ENCODE results near the gene ATG9A.

DNA sequence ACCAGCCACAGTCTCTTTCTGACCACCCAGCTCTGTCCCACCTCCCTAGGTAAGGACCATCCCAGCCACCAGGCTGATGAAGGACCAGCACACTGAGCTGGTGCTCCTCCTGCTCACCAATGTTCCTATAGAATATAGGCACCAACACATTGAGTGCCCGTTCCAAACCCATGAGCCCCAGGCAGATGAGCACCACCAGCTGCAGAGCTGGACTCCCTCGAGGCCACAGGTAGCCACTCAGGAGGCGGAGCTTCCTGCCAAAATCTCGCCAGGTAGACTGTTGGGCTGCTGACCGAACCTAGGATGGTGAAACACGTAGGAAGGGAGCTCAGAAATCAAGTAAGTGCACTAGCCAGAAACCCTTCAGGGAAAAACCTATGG is 12.9 kb downstream of the ATG9A start:
- TF ChIP-seq CEBPB (IDR thresholded peaks at IDR 0.05; ENCODE audit: low read depth, low read length) (no peak), TCF12 (IDR thresholded peaks at IDR 0.05; ENCODE audit: low read depth, low read length) (no peak), YY1 (IDR thresholded peaks at IDR 0.05; ENCODE audit: low read depth, low read length) (no peak), ZNF274 (IDR thresholded peaks at IDR 0.05; ENCODE audit: borderline replicate concordance, extremely low read depth, low read length) (no peak), BACH1 (IDR thresholded peaks at IDR 0.05; ENCODE audit: low read length) (no peak), SP1 (IDR thresholded peaks at IDR 0.05; ENCODE audit: low read depth, low read length) (no peak), KDM4A (IDR thresholded peaks at IDR 0.05; ENCODE audit: low read depth, low read length, severe bottlenecking) (no peak), POLR2A (IDR thresholded peaks at IDR 0.05; ENCODE audit: control extremely low read depth in 1 of 2, low read depth in 2 of 2, low read length in 2 of 2) (no peak), POLR2AphosphoS5 (IDR thresholded peaks at IDR 0.05; ENCODE audit: low read depth, low read length) (no peak), TEAD4 (IDR thresholded peaks at IDR 0.05; ENCODE audit: low read depth, low read length) (no peak), RXRA (IDR thresholded peaks at IDR 0.05; ENCODE audit: insufficient read depth, low read depth, low read length) (no peak)
- TF ChIP-seq, protein P1, sequence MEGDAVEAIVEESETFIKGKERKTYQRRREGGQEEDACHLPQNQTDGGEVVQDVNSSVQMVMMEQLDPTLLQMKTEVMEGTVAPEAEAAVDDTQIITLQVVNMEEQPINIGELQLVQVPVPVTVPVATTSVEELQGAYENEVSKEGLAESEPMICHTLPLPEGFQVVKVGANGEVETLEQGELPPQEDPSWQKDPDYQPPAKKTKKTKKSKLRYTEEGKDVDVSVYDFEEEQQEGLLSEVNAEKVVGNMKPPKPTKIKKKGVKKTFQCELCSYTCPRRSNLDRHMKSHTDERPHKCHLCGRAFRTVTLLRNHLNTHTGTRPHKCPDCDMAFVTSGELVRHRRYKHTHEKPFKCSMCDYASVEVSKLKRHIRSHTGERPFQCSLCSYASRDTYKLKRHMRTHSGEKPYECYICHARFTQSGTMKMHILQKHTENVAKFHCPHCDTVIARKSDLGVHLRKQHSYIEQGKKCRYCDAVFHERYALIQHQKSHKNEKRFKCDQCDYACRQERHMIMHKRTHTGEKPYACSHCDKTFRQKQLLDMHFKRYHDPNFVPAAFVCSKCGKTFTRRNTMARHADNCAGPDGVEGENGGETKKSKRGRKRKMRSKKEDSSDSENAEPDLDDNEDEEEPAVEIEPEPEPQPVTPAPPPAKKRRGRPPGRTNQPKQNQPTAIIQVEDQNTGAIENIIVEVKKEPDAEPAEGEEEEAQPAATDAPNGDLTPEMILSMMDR (IDR thresholded peaks at IDR 0.05; ENCODE audit: control extremely low read depth in 1 of 3, insufficient read depth in 1 of 3, low read depth in 1 of 3, low read length in 3 of 3): no peak
